Chondrocyte (in vitro differentiated cells): ENCODE results near the gene TAGLN2. TPM values are rescaled to one million over a fixed set of nuclear protein-coding genes. Genes with fewer than 3 reads are reported as not detected.

Experiments used
- DNase-seq: peaks from one replicate; pipeline ENCODE4 v3.0.0; 2021; ENCODE audit warnings: mixed read lengths, low spot score
- H3K27ac Mint-ChIP-seq: one replicate; pipeline ENCODE4 v1.8.0; 2021; ENCODE audit warnings: mild to moderate bottlenecking, moderate library complexity, mixed read lengths; ENCODE audit not compliant: unreplicated experiment
- H3K27me3 Mint-ChIP-seq: 2 replicates; pipeline ENCODE4 v1.8.0; 2021; ENCODE audit warnings: low read depth, mixed read lengths
- H3K36me3 Mint-ChIP-seq: 2 replicates; pipeline ENCODE4 v1.8.0; 2021; ENCODE audit warnings: low read depth, mixed read lengths
- H3K4me1 Mint-ChIP-seq: 2 replicates; pipeline ENCODE4 v1.8.0; 2021; ENCODE audit warnings: low read depth, mild to moderate bottlenecking, mixed read lengths
- H3K4me3 Mint-ChIP-seq: one replicate; pipeline ENCODE4 v1.8.0; 2021; ENCODE audit warnings: mild to moderate bottlenecking, moderate library complexity, mixed read lengths; ENCODE audit not compliant: unreplicated experiment
- H3K9me3 Mint-ChIP-seq: 2 replicates; pipeline ENCODE4 v1.8.0; 2021; ENCODE audit warnings: low read depth, mixed read lengths
- total RNA-seq: library from RNA; stranded (reverse); gene quantifications from 3 replicates; pipeline ENCODE4 v1.2.1, GENCODE V29; 2021
- TF ChIP-seq, protein P1 (sequence below): fragments of 200-600 bp; sonication (generic); IDR thresholded peaks from 2 replicates; pipeline ENCODE4 v1.5.0; 2021; ENCODE audit warnings: antibody characterized with exemption, mild to moderate bottlenecking, moderate library complexity

The TAGLN2 gene
- total RNA-seq, 1 donor from 2014 or later = 392 TPM

DNA sequence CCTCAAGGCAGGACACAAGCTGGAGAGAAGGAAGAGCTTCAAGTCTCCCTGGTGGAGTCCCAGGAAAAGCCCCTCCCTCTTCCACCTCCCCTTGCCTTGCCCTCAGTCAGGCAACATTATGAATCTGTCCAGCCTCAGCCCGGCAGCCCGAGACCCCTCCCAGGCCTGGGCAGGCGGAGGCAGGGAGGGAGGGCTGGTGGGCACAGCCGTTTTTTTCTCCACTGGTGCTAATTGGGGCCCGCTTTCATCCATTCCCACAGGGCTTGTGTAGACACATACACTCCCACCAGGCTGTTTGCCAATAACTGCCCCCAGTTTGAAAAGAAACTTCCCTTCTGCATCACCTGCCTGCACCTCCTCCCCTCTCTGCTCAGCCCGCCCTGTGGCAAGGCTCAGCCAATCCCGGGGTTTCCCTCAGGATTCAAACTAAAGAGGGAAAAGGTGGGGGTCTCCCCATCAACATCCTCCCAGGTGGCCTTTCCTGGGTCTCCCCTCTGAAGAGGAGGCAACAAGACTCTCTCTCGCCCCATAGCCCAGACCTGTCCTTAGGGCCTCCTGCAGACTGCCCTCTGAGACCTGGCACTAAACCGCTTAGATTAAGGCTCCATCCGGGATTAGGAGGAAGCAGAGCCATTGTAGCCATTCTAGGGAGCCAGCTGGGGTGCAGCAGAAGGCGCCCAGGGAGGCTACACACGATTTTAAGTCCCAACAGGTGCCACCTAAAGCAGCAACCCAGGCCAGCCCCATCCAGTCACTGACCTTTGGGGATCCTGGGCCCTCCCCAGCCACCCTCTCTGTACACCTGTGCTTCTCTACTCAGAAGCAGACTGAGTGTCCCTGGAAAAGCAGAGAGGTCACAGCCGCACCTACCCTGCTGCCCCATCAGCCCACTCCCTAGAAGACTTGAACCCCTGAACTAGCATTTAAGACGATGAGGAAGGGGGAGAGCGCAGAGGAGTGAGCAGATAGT lies 16.6 kb upstream of the TAGLN2 start:
- no peak for DNase-seq
- Mint-ChIP-seq H3K36me3 (no peaks in the 10 kb centered on the region), H3K4me3 (no peak overlapping the region), H3K27ac (no peak overlapping the region), H3K27me3 (peaks cover 42% of the 10 kb centered on the region), H3K9me3 (no peaks in the 10 kb centered on the region), H3K4me1 (peaks cover 13% of the 10 kb centered on the region)
- TF ChIP-seq, protein P1, sequence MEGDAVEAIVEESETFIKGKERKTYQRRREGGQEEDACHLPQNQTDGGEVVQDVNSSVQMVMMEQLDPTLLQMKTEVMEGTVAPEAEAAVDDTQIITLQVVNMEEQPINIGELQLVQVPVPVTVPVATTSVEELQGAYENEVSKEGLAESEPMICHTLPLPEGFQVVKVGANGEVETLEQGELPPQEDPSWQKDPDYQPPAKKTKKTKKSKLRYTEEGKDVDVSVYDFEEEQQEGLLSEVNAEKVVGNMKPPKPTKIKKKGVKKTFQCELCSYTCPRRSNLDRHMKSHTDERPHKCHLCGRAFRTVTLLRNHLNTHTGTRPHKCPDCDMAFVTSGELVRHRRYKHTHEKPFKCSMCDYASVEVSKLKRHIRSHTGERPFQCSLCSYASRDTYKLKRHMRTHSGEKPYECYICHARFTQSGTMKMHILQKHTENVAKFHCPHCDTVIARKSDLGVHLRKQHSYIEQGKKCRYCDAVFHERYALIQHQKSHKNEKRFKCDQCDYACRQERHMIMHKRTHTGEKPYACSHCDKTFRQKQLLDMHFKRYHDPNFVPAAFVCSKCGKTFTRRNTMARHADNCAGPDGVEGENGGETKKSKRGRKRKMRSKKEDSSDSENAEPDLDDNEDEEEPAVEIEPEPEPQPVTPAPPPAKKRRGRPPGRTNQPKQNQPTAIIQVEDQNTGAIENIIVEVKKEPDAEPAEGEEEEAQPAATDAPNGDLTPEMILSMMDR = no peak

DNA sequence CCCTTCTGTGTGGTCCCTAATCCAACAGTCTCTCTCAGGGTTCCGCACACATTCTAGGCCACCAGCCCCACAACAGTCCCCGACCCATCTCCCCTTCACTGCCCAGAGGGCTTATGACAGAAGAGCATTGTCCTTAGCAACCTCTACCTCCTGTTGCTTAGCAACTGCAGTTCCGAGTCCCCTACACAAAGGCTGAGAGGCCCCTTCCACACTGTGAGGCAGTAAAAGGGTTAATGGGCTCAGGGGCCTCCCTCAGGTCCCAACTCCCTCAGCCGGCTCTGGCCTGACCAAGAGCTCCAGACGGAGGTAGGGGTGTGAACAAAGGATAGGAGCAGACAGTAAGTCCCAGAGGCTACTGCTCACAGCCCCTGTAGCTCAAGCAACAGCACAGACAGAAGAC lies 15.8 kb upstream of the TAGLN2 start:
- no peak for DNase-seq
- TF ChIP-seq, protein P1 = no peak
- H3K4me1 Mint-ChIP-seq = peaks cover 13% of the 10 kb centered on the region
- no peak overlapping the region for H3K27ac Mint-ChIP-seq
- H3K9me3 Mint-ChIP-seq = no peaks in the 10 kb centered on the region
- peaks cover 41% of the 10 kb centered on the region for H3K27me3 Mint-ChIP-seq
- no peaks in the 10 kb centered on the region for H3K36me3 Mint-ChIP-seq
- no peak overlapping the region for H3K4me3 Mint-ChIP-seq

DNA sequence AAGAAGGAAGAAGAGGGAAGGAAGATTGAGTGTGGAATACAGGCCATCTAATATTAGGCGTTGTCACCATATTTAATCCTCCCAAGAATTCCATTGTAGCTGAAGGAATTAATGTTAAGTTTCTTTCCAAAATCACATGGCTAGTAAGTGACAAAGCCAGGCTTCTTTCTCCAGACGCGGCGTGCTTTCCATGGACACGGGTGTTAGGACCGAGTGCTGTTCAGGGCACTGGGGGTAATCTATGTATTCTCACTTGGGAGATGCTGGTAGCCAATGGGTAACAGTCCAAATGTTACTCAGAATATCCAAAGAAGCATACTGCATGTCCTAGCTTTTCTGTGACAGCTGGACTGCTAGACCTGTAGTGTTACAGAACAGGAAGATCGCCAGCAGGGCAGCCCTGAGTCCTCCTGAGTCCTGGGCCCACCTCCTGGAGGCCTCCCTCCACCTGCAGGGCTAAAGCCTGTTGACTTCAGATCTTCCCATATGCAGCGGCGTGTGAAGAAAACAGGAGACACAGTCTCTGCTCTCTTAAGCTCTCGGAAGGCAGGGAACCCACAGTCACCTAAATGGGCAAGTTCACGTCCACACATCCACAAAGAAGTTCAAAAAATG lies 14.8 kb upstream of the TAGLN2 start:
- Mint-ChIP-seq H3K4me3 (no peak overlapping the region), H3K27ac (no peak overlapping the region), H3K27me3 (peaks cover 45% of the 10 kb centered on the region), H3K36me3 (no peaks in the 10 kb centered on the region), H3K4me1 (peaks cover 5% of the 10 kb centered on the region), H3K9me3 (no peaks in the 10 kb centered on the region)
- TF ChIP-seq, protein P1 = no peak
- no peak for DNase-seq

- no peaks in the 10 kb centered on the region for H3K9me3 Mint-ChIP-seq
- no peaks in the 10 kb centered on the region for H3K36me3 Mint-ChIP-seq
- peaks cover 44% of the 10 kb centered on the region for H3K27me3 Mint-ChIP-seq
- no peak for DNase-seq
- H3K27ac Mint-ChIP-seq = no peak overlapping the region
- TF ChIP-seq, protein P1 = no peak
- H3K4me3 Mint-ChIP-seq = no peak overlapping the region
- no peaks in the 10 kb centered on the region for H3K4me1 Mint-ChIP-seq
These were observed 14.3 kb upstream of the TAGLN2 start for GRCh38 chr1:159939678-159940002.

DNA sequence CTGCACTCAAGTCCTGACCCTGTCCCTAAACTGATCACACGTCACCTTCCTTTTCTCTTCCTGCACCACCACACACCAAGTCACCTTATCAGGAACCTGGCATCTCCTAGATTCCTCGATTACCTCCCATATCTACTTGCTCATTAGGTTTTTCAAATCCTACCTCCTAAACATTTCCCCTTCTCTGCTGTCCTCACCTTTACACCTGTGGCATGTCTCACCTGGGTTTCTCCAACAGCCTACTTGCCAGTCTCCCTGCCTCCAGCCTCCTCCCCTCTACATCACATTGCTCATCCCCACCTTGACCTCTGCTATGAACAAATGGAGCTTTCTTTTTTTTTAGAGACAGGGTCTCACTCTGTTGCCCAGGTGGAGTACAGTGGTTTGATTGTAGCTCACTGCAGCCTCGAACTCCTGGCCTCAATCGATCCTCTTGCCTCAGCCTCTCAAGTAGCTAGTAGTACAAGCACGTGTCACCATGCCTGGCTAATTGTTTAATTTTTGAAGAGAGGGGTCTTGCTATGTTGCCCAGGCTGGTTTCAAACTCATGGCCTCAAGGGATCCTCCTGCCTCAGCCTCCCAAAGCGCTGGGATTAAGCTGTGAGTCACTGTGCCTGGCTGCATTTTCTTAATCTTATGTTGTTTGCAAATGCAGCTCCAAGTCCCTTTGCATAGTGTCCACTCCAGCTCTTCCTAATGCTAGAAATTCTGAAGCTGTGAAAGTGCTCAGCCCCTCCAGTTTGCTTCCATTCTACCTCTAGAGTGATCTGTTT lies 13.8 kb upstream of the TAGLN2 start:
- Mint-ChIP-seq H3K27ac (no peak overlapping the region), H3K9me3 (no peaks in the 10 kb centered on the region), H3K4me3 (no peak overlapping the region), H3K27me3 (peaks cover 40% of the 10 kb centered on the region), H3K4me1 (no peaks in the 10 kb centered on the region), H3K36me3 (no peaks in the 10 kb centered on the region)
- no peak for DNase-seq
- TF ChIP-seq, protein P1 = no peak
